C4-2B (cell line): Measurements from ENCODE around the gene DKC1.
A peak's percentile ranks its signal among the peaks of the same experiment; 100 is the strongest.

Experiments
- H3K27ac ChIP-seq: fragments of 450-650 bp; 2 replicates; pipeline ENCODE4 v1.5.1; 2017
- CTCF ChIP-seq: fragments of 450-650 bp; conservative IDR thresholded peaks from 2 replicates; pipeline ENCODE4 v1.5.1; 2017; ENCODE audit warnings: mild to moderate bottlenecking
- ZFX ChIP-seq: fragments of 450-650 bp; IDR thresholded peaks from 2 replicates; pipeline ENCODE4 v1.6.1; 2017

DKC1 gene

GRCh38 chrX:154721155-154721554 lies 41.5 kb upstream of the DKC1 start:
- H3K27ac ChIP-seq = no peak overlapping the region
- TF ChIP-seq ZFX (no peak), CTCF (no peak)

DNA sequence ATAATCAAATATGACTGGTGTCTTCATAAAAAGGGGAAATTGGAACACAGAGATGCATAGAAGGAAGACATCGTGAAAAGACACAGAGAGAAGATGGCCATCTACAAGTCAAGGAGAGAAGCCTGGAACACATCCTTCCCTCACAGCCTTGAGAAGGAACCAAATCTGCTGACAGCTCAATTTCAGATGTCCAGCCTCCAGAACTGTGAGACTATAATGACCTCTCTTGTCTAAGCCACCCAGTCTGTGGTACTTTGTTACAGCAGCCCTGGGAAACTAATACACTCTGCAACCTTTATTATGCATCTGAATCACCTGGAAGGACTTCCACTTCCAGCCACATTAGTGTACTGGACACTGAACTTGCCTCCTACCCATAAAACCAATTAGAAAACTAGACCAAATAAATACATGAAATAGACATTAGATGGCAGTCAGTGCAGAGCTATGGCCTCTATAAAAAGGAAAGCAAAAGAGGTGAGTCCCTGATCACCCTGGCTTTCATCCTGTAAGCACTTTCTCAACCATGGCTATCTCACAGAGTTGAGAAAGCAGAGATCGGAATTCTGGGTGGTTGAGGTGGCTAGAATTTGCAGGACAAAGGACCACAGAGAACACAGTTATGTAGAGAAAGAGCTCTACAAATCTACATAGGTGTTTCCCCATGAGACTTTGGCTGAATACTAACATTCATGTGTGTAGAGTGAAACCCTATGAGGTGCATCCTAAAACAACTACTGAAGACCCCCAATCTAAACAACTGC lies 37.5 kb upstream of the DKC1 start:
- no peak overlapping the region for H3K27ac ChIP-seq
- no peak for TF ChIP-seq CTCF
- TF ChIP-seq ZFX = no peak

GRCh38 chrX:154727418-154727817 lies 35.2 kb upstream of the DKC1 start:
- TF ChIP-seq CTCF (no peak), ZFX (no peak)
- no peak overlapping the region for H3K27ac ChIP-seq

DNA sequence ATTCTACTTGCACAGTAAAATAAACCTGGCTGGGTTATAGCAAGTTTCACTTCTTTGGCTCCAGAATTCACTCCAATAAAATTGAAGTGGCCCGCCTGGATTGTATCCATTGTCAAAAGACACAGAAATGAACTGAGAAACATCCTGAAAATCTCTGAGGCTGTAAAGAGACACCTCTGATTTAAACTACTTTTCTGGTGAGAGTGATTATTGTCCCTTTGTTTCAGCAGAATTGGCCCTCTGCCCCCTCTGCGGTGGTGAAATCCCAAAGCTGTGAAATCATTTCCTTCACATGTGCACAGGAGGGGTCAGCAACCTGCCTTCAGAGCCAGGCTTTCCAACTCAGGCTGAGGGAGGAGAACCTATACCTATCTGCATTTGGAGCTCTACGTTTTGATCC lies 34.8 kb upstream of the DKC1 start:
- TF ChIP-seq CTCF = no peak
- no peak for TF ChIP-seq ZFX
- H3K27ac ChIP-seq = no peak overlapping the region

GRCh38 chrX:154728431-154729190 lies 34.1 kb upstream of the DKC1 start:
- no peak overlapping the region for H3K27ac ChIP-seq
- TF ChIP-seq CTCF = no peak
- no peak for TF ChIP-seq ZFX

GRCh38 chrX:154729439-154729838 lies 33.2 kb upstream of the DKC1 start:
- H3K27ac ChIP-seq = no peak overlapping the region
- TF ChIP-seq CTCF (no peak), ZFX (no peak)

- TF ChIP-seq ZFX = no peak
- no peak for TF ChIP-seq CTCF
- peak overlapping the region; percentile 27; the same call in 1 of the 2 replicates for H3K27ac ChIP-seq
Observed at GRCh38 chrX:154730253-154730891, 32.3 kb upstream of the DKC1 start.
